ENCODE results near the gene MTX1. TPM values are rescaled to one million over a fixed set of nuclear protein-coding genes. Genes with fewer than 3 reads are reported as not detected.

MTX1 gene
- total RNA-seq, 3 donors from 2014 or later: 41.1 to 50.8 (median 44.8) TPM

GRCh38 chr1:155254714-155255242 is 46.3 kb downstream of the MTX1 start:
- peaks cover 7 to 10% of the 10 kb centered on the region in 2 donors for H3K4me1 ChIP-seq

GRCh38 chr1:155255243-155256007 is 46.9 kb downstream of the MTX1 start, which contains the start of gene ENTREP3:
ENTREP3 (minus strand) TSS chr1:155255483; CDS start chr1:155254877, 606 bp downstream.
- H3K27ac ChIP-seq: peak within 1 kb of the TSS; percentile 96
- intact Hi-C loops (cut with DNase I; ENCODE audit: low total_unique reads): no loop called here
- no peaks in the 10 kb centered on the region for H3K27me3 ChIP-seq
- H3K9me3 ChIP-seq: no peaks in the 10 kb centered on the region
- H3K4me1 ChIP-seq: peaks cover 7 to 10% of the 10 kb centered on the region in 2 donors
- peaks cover 4% of the 10 kb centered on the region for H3K36me3 ChIP-seq
- H3K4me3 ChIP-seq: peak within 1 kb of the TSS; percentile 78 to 97 (median 95)
- DNase-seq (ENCODE audit: low spot score in 2 of 2): peak; percentile 81 to 87
- TF ChIP-seq POLR2A (IDR thresholded peaks at IDR 0.05) (peak; percentile 37), POLR2AphosphoS5 (IDR thresholded peaks at IDR 0.05) (peak; percentile 50 to 80 (median 78)), CTCF (IDR thresholded peaks at IDR 0.05) (no peak)

More at GRCh38 chr1:155254714-155255242, 46.3 kb downstream of the MTX1 start:
- Histone ChIP-seq H3K36me3 (peaks cover 4% of the 10 kb centered on the region), H3K9me3 (no peaks in the 10 kb centered on the region), H3K4me3 (peak overlapping the region; percentile 78 to 97 (median 95)), H3K27ac (peak overlapping the region; percentile 96), H3K27me3 (no peaks in the 10 kb centered on the region)
- DNase-seq (ENCODE audit: low spot score in 2 of 2): no peak
- TF ChIP-seq POLR2A (IDR thresholded peaks at IDR 0.05) (no peak), POLR2AphosphoS5 (IDR thresholded peaks at IDR 0.05) (no peak), CTCF (IDR thresholded peaks at IDR 0.05) (no peak)
- intact Hi-C loops (cut with DNase I; ENCODE audit: low total_unique reads): loop anchor here (5.0 kb wide), 1 partner anchor 68 kb away; the partner anchor contains the start of gene RUSC1

GRCh38 chr1:155256058-155256852 is 47.8 kb downstream of the MTX1 start:
- no peak for TF ChIP-seq POLR2AphosphoS5 (IDR thresholded peaks at IDR 0.05)
- no peak for TF ChIP-seq POLR2A (IDR thresholded peaks at IDR 0.05)
- no peak for TF ChIP-seq CTCF (IDR thresholded peaks at IDR 0.05)
- peak overlapping the region; percentile 96 for H3K27ac ChIP-seq
- no peaks in the 10 kb centered on the region for H3K9me3 ChIP-seq
- H3K4me1 ChIP-seq: peaks cover 8 to 14% of the 10 kb centered on the region in 2 donors
- no peak for DNase-seq (ENCODE audit: low spot score in 2 of 2)
- H3K27me3 ChIP-seq: no peaks in the 10 kb centered on the region
- peak overlapping the region; percentile 78 to 97 (median 95) for H3K4me3 ChIP-seq
- H3K36me3 ChIP-seq: peaks cover 4% of the 10 kb centered on the region
- intact Hi-C loops (cut with DNase I; ENCODE audit: low total_unique reads): no loop called here

GRCh38 chr1:155260276-155260675 is 51.8 kb downstream of the MTX1 start:
- intact Hi-C loops (cut with DNase I; ENCODE audit: low total_unique reads): no loop called here
- Histone ChIP-seq H3K27me3 (no peaks in the 10 kb centered on the region), H3K9me3 (no peaks in the 10 kb centered on the region), H3K4me3 (no peak overlapping the region), H3K36me3 (peaks cover 4% of the 10 kb centered on the region), H3K4me1 (peaks cover 5 to 9% of the 10 kb centered on the region in 2 donors), H3K27ac (no peak overlapping the region)
- TF ChIP-seq POLR2AphosphoS5 (IDR thresholded peaks at IDR 0.05) (no peak), POLR2A (IDR thresholded peaks at IDR 0.05) (no peak), CTCF (IDR thresholded peaks at IDR 0.05) (no peak)
- DNase-seq (ENCODE audit: low spot score in 2 of 2): no peak
